Hepatocyte (in vitro differentiated cells): ENCODE results near the gene TPRN.

Source experiments
- CTCF ChIP-seq: fragments of 200-600 bp; sonication (generic); IDR thresholded peaks from 2 replicates; pipeline ENCODE4 v1.5.1; 2016; ENCODE audit warnings: antibody characterized with exemption, mild to moderate bottlenecking; ENCODE audit not compliant: poor library complexity
- EZH2 ChIP-seq: fragments of 200-600 bp; sonication (generic); IDR thresholded peaks from 2 replicates; pipeline ENCODE4 v1.6.1; 2016; ENCODE audit warnings: antibody characterized with exemption, mild to moderate bottlenecking, borderline replicate concordance
- EZH2phosphoT487 ChIP-seq: fragments of 200-600 bp; sonication (generic); IDR thresholded peaks from one replicate; pipeline ENCODE4 v1.6.1; 2018; ENCODE audit warnings: antibody characterized with exemption, mild to moderate bottlenecking, low read depth, moderate library complexity; ENCODE audit not compliant: unreplicated experiment, severe bottlenecking

DNA sequence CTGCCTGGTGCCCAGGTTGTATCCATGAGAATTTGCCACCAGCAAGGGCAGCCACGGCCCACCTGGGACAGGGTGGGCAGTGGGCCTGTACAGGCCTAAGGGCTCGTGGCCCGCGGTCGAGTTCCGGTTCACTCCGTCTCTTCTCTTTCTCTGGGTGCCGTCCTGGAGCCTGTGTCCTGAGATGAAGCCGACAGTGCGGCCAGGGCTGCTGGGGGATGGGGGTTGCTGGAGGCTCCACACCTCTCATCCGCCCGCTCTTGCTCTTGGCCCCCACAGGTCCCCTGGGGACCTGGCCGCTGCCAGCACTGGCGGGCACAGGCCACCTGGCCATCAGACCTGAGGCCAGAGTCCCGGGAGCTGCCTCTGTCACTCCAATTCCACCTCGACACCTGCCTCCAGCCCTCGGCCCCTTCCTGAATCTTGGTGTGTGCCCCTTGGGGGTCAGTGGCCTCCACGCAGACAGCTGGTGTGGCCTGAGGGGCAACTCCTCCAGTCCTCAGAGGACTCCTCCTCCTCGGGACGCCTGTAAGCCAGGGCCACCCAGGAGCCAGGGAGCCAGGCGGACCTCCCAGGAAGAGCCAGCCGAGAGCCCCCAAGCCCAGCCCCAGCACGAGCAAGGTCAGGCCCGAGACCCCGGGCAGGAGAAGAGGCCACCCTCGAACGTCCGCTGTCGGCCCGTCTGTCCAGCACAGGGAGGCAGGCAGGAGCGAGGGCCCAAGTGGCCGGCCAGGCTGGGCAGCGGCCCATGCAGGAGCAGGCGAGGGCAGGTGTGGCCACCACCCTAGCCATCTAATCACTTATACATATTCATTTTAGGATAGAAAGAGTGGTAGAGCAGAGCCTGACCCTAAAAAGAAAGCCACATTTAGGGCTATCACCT is 35.9 kb downstream of the TPRN start:
- TF ChIP-seq CTCF: no peak
- TF ChIP-seq EZH2: no peak
- no peak for TF ChIP-seq EZH2phosphoT487
